ENCODE measurements around the gene GSAP. TPM values are rescaled to one million over a fixed set of nuclear protein-coding genes. Genes with fewer than 3 reads are reported as not detected.

Gene GSAP
- total RNA-seq, 1 experiment from 2014 or later = 6.5 TPM

DNA sequence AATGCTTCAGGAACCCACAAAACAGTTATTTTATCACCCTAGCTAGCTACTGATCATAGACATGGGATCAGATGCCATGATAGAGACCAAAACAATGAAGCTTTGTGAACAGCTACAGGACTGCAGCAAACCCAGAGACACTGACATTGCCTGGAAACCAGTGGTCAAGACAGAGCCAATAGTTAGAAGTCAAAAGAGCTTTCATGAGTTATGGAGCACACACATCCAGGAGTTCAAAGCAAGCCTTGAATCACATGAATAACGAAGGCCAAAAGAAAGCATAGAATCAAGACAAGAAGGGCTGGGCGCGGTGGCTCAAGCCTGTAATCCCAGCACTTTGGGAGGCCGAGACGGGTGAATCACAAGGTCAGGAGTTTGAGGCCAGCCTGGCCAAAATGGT lies 34.5 kb upstream of the GSAP start:
- H3K36me3 ChIP-seq (ENCODE audit: low read depth, low read length) = no peaks in the 10 kb centered on the region
- ATAC-seq = no peak
- no peaks in the 10 kb centered on the region for H3K9me3 ChIP-seq (ENCODE audit: low read length)
- TF ChIP-seq, protein P1, sequence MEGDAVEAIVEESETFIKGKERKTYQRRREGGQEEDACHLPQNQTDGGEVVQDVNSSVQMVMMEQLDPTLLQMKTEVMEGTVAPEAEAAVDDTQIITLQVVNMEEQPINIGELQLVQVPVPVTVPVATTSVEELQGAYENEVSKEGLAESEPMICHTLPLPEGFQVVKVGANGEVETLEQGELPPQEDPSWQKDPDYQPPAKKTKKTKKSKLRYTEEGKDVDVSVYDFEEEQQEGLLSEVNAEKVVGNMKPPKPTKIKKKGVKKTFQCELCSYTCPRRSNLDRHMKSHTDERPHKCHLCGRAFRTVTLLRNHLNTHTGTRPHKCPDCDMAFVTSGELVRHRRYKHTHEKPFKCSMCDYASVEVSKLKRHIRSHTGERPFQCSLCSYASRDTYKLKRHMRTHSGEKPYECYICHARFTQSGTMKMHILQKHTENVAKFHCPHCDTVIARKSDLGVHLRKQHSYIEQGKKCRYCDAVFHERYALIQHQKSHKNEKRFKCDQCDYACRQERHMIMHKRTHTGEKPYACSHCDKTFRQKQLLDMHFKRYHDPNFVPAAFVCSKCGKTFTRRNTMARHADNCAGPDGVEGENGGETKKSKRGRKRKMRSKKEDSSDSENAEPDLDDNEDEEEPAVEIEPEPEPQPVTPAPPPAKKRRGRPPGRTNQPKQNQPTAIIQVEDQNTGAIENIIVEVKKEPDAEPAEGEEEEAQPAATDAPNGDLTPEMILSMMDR (conservative IDR thresholded peaks at IDR 0.05; ENCODE audit: low read depth, low read length) = no peak
- H3K9ac ChIP-seq (ENCODE audit: low read length) = no peak overlapping the region
- peaks cover 5% of the 10 kb centered on the region for H3F3A ChIP-seq (ENCODE audit: low read length, unreplicated experiment)
- no peaks in the 10 kb centered on the region for H3K9me2 ChIP-seq (replicated peaks; ENCODE audit: low read length)
- no TSS peak for BruUV-seq (replicated peaks)
- H3K4me3 ChIP-seq (ENCODE audit: low read length) = no peak overlapping the region
- ChIA-PET POLR2A (ENCODE audit: unreplicated experiment) (no interaction called here), CTCF (no interaction called here)
- H3K4me1 ChIP-seq (ENCODE audit: insufficient read depth, low read length) = peaks cover 32% of the 10 kb centered on the region
- intact Hi-C loops (cut with micrococcal nuclease) = no loop called here
- no peak overlapping the region for H3K4me2 ChIP-seq (ENCODE audit: low read length)
- no peak overlapping the region for H2AFZ ChIP-seq (ENCODE audit: low read length)
- no peaks in the 10 kb centered on the region for H3K27me3 ChIP-seq (ENCODE audit: low read length)
- H3K79me2 ChIP-seq (ENCODE audit: low read length) = no peaks in the 10 kb centered on the region
- H3K27ac ChIP-seq (ENCODE audit: low read length) = no peak overlapping the region
- no peak for DNase-seq
- no peaks in the 10 kb centered on the region for H4K20me1 ChIP-seq (ENCODE audit: low read length)

DNA sequence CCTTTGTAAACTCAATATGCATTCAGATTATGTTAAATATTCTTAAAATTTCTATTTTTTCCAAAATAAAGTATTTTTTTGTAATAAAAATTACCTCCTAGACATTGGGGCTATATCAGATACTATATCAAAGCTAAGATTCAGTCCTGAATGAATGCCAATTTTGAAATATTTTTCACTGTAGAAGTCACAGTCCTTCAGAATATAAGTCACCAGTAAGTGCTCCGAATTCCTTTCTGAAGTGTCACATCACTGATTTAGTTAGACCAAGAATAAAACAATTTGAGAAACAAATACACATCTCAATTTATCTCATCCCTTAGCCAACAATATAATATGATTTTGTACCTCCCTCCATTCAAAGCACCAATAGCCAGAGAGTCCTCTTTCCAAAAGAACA lies 33.9 kb upstream of the GSAP start:
- no peaks in the 10 kb centered on the region for H3K9me2 ChIP-seq (replicated peaks; ENCODE audit: low read length)
- no peak overlapping the region for H3K27ac ChIP-seq (ENCODE audit: low read length)
- ChIA-PET CTCF (no interaction called here), POLR2A (ENCODE audit: unreplicated experiment) (no interaction called here)
- H3K36me3 ChIP-seq (ENCODE audit: low read depth, low read length) = no peaks in the 10 kb centered on the region
- no peak overlapping the region for H2AFZ ChIP-seq (ENCODE audit: low read length)
- no peaks in the 10 kb centered on the region for H3K79me2 ChIP-seq (ENCODE audit: low read length)
- DNase-seq (peak; percentile 52), ATAC-seq (no peak)
- no peaks in the 10 kb centered on the region for H4K20me1 ChIP-seq (ENCODE audit: low read length)
- H3K4me2 ChIP-seq (ENCODE audit: low read length) = no peak overlapping the region
- H3F3A ChIP-seq (ENCODE audit: low read length, unreplicated experiment) = peaks cover 3% of the 10 kb centered on the region
- peaks cover 29% of the 10 kb centered on the region for H3K4me1 ChIP-seq (ENCODE audit: insufficient read depth, low read length)
- TF ChIP-seq EZH2 (IDR thresholded peaks at IDR 0.05; ENCODE audit: low read length, unreplicated experiment) (no peak), EZH2phosphoT487 (IDR thresholded peaks at IDR 0.05; ENCODE audit: borderline replicate concordance, low read length) (no peak)
- TF ChIP-seq, protein P1 (conservative IDR thresholded peaks at IDR 0.05; ENCODE audit: low read depth, low read length) = no peak
- no peaks in the 10 kb centered on the region for H3K27me3 ChIP-seq (ENCODE audit: low read length)
- intact Hi-C loops (cut with micrococcal nuclease) = no loop called here
- no peak overlapping the region for H3K9ac ChIP-seq (ENCODE audit: low read length)
- H3K4me3 ChIP-seq (ENCODE audit: low read length) = no peak overlapping the region
- H3K9me3 ChIP-seq (ENCODE audit: low read length) = no peaks in the 10 kb centered on the region
- BruUV-seq (replicated peaks) = no TSS peak

DNA sequence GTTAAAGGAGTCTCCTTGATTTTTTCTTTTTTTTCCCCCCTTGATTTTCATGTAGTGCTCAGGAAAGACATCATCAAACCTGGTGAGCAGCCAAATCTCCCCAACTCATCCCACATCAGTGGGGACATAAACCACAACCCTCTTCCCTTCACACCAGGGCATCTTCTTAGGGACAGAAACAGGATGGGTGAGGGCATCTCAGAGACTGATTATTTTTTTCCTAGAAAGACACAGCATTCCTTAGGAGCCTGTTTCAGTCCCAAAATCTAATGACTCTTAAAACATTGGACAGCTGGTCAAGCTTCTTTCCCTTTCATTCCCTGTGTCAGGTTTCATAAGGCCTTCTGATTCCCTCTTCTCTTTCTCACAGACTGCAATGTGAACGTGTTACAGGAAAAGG lies 31.5 kb upstream of the GSAP start:
- Histone ChIP-seq H3K79me2 (ENCODE audit: low read length) (no peaks in the 10 kb centered on the region), H3K36me3 (ENCODE audit: low read depth, low read length) (no peaks in the 10 kb centered on the region), H3K4me2 (ENCODE audit: low read length) (no peak overlapping the region), H3K27ac (ENCODE audit: low read length) (no peak overlapping the region), H3K4me3 (ENCODE audit: low read length) (no peak overlapping the region), H3K9ac (ENCODE audit: low read length) (no peak overlapping the region), H3K4me1 (ENCODE audit: insufficient read depth, low read length) (peaks cover 25% of the 10 kb centered on the region), H3K9me3 (ENCODE audit: low read length) (no peaks in the 10 kb centered on the region), H4K20me1 (ENCODE audit: low read length) (no peaks in the 10 kb centered on the region), H3K9me2 (replicated peaks; ENCODE audit: low read length) (no peaks in the 10 kb centered on the region), H3F3A (ENCODE audit: low read length, unreplicated experiment) (peaks cover 4% of the 10 kb centered on the region), H2AFZ (ENCODE audit: low read length) (no peak overlapping the region), H3K27me3 (ENCODE audit: low read length) (no peaks in the 10 kb centered on the region)
- DNase-seq = no peak
- intact Hi-C loops (cut with micrococcal nuclease) = no loop called here
- CTCF ChIA-PET = no interaction called here
- TF ChIP-seq, protein P1 (conservative IDR thresholded peaks at IDR 0.05; ENCODE audit: low read depth, low read length) = no peak
- no peak for TF ChIP-seq EZH2 (IDR thresholded peaks at IDR 0.05; ENCODE audit: low read length, unreplicated experiment)
- TF ChIP-seq EZH2phosphoT487 (IDR thresholded peaks at IDR 0.05; ENCODE audit: borderline replicate concordance, low read length) = no peak
- ATAC-seq = no peak
- POLR2A ChIA-PET (ENCODE audit: unreplicated experiment) = no interaction called here
- no TSS peak for BruUV-seq (replicated peaks)
